Bone marrow (tissue), 2 donors: Measurements from ENCODE around the gene FRAT2.
A peak's percentile ranks its signal among the peaks of the same experiment; 100 is the strongest.
"Not testable (repeated sequence)": the region's sequence is repeated elsewhere in the genome, so short reads cannot be mapped to it uniquely, and the experiment has no call there.

Experiments
- DNase-seq, 2 donors: peaks; one replicate each; lab custom pipeline; 2025; lab: John Stamatoyannopoulos, UW

FRAT2 gene

DNA sequence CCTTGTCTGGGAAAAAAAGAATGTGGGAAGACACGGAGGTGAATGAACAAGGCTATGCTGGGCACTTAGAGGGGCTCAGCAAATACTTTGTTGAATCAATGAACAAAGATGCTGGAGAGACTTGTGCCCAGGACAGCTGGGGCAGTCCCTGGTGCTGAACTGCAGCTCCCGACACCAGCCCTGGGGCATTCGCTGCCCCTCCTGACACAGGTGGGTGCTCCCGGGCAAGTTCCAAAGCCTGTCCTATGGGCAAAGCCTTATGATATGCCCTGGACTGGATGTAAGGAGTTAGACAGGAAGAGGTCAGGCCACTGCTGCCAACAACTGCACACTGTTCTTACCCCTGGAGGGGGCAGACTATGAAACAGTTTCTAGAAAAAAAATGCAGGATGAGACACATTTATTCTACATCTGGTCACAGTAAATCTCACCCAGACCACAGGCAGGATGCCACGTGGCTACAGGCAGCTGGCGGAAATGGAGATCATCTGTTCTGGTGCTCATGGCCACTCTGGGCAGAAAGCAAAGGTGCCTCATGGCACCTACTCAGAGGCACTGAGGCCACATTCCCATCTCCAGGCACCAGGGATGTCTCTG is 21.9 kb upstream of the FRAT2 start:
- peak in 1 of 2 donors; percentile 17 for DNase-seq

DNA sequence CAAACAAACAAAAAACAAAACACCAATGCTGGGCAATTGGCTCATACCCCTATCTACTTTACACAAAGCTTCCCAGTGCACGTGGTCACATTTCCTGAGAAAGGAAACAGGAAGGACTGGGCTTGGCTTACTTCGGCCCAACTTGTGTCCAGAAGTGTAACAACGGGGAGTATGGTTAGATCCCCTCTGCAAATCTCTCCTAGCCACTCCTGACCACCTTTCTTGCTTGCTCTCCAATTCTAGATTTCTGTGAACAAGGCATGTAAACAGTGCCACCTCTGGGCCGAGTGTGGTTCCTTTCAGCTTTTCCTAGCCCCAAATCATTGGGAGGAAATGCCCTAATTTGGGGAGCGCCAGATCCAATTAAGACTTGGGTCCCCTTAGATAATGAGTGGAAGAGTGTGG is 21.0 kb upstream of the FRAT2 start:
- DNase-seq, result no peak

DNA sequence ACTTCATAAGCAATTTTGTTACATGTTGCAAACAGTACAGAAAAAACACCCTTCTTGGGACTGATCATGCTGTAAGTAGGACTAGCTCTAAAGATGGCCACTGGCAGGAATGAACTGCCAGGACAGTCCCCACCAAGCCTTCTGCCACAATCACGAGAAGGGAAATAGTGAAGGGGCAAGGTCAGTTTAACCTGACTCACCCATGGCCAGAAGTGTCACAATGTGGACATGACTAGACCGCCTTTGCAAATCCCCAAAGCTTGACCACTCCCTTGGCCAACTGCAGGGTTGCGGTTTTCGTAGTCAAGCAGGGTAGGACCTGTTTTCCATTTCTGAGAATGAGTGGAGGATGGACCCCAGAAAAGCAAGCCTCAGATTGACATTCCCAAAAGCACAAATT is 19.4 kb upstream of the FRAT2 start:
- DNase-seq, result peak in 1 of 2 donors; percentile 24

DNA sequence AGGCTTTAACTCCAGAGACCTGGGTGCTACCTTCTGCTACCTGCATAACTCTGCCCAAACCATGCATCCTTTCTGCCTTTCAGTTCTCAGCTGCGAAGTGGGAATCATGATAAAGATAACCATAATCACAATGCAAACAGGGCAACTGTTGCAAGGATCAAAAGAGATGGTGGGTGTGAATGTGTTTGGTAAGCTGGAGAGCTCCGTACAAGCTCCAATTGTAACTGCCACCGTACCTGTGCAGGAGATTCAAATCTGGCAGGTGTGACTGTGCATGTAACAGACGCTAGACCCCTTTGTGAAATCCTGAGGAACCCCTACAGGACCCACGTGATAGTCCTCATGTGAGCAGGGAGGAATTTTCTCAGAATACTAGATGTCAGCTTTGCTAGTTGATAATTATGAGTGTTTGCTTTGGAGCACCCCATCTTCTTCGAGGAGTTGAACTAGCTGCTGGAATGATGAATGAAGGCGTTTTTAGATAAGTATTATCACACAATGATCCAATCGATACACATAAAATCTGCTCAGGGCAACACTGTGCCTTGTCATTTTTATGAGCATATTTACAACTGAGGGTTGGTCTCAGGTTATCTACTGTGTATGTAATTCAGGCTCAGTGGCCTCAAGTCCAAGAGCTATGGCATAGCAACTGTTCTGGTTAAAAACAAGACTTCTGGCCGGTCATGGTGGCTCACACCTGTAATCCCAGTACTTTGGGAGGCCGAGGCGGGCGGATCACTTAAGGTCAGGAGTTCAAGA is 15.4 kb upstream of the FRAT2 start:
- DNase-seq, result no peak

DNA sequence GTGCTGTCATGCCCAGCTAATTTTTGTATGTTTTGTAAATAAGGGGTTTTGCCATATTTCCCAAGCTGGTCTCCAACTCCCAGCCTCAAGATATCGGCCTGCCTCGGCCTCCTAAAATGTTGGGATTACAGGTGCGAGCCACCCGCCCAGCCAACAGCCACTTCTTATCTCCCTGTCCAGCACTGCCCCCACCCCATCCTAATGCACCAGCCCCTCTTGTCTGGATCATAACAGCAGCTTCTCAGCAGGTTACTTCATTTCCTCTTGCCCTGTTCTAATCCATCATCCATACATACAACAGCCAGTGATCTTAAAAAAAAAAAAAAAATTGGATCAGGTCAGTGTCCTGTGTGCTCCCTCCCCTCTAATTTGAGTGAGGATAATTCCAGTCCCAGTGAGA is 12.8 kb upstream of the FRAT2 start:
- DNase-seq, result no peak

DNA sequence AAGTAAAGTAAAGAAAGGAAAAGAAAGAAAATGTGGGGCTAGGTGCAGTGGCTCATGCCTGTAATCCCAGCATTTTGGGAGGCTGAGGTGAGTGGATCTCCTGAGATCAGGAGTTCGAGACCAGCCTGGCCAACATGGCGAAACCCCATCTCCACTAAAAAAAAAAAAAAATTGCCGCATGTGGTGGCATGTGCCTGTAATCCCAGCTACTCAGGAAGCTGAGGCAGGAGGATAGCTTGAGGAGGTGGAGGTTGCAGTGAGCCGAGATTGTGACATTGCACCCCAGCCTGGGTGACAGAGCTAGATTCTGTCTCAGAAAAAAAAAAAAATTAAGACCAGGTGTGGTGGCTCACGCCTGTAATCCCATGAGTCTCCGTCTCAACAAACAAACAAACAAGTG is 9.1 kb upstream of the FRAT2 start:
- DNase-seq, result not testable (repeated sequence)

DNA sequence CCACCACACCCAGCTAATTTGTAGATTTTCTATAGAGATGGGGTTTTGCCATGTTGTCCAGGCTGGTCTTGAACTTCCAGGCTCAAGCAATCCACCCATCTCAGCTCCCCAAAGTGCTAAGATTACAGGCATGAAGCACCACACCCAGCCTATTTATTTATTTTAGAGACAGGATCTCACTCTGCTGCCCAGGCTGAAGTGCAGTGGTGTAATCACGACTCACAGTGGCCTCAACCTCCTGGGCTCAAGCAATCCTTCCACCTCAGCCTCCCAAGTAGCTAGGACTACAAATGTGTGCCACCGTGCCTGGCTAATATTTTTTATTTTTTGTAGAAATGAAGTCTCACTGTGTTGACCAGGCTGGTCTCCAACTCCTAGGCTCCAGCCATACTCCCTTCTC is 6.9 kb upstream of the FRAT2 start:
- no peak for DNase-seq

DNA sequence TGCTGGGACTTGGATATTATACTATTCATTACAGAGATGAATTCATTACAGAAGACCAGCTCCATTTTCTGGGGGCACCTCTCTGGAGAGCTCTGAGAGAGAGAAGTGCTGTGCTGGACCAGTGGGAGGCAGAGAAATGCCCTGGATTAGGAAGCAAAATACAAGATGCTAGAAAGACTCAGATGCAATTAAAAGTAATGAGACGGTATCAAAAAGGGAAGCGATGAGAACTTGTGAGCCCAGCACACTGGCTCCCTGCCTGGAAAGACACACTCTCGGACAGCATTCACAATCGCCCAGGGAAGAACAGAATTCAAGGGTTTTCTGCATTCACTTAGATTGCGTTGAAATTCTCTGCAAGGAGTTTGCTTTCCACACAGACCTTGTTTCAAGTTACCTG is 3.5 kb upstream of the FRAT2 start:
- DNase-seq, result no peak

DNA sequence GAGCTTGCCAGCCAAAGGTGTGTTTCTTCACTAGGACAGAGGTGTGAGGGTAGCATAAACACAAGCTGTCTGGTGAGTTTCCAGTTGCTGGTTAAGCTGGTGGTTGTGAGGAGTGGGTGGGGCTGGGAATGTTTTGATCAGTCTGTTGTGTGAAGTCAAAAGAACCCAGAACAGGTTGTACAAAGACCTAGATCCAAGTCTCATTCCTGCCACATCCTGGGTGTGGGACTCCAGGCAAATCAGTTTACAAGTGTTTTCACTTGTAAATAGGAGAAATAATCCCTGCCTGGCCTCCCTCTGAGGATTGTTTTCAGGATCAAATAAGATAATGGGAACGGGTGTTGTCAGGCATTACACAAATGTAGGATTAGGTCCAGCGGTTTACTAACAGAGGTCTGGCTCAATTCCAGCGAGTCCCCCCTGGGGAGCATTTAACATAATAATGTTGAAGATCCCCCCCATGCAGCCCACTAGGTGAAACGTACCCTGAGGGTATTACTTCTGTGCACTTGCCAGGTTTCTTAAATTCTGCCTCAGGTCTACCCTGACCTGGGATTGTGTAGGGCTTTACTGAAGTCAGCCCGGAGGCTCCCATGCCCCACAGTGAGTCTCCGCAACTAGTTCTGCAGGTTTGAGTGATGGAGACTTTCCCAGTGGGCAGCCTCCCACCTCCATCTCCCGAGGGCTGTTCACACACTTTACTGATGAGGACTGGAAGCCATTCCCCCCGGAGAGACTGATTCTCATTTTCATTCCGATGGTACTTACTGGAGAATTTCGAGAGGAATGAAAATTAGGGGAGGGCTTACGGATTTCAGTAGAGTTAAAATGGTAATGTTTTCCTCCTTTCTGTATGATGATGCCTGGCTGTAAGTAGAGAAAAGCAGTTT is 2.7 kb upstream of the FRAT2 start:
- no peak for DNase-seq

DNA sequence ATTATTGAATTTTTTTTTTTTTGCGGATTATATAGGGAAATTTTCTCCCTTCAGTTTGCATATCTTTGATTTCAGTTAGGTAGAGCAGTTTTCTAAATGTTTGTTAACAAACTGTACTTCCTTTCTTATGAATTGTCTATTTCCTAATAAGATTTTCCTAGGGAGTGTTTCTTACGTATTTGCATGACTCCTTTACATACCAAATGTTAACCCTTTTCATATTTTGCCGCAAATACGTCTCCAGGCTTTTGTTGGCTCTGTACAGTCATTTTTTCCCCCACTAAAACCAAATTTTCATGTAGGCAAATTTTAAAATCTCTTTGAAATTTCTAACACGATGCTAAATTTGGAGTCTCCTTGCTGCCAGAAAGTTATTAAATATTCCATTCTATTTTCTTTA is 1.9 kb upstream of the FRAT2 start:
- no peak for DNase-seq

DNA sequence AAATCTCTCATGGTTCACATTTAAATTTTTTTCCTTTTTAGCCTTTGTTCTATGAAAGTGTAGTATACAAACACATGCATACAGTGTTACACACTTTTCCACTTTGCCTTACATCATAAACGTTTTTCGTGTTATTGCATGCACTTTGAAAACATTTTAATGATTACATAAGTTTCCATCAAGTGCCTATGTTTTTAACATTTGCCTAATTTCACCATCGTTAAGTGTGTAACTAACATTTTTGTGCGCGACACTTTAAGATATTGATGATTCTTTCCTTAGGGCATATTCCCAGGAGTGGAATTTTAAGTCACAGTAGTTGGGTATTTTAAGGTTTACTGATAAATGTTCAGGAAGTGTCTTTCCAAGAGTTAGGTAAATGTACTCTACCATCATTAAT is 1.5 kb upstream of the FRAT2 start:
- DNase-seq, result no peak

DNA sequence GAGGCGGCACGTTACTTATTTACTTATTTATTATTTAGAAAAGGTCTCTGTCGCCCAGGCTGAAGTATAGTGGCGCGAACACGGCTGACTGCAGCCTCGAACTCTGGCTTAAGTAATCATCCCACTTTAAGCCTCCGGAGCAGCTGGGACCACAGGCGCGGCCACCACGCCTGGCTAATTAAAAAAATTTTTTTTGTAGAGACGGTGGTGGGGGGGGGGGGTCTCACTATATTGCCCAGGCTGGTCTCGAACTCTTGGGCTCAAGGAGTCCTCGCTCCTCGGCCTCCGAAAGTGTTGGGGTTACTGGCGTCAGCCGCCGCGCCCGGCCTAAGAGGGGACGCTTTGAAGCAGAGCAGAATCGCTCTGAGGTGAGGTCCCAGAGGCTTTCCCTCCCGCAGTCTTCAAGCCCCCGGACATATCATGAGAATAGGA is 675 bp upstream of the FRAT2 start:
- no peak for DNase-seq

DNA sequence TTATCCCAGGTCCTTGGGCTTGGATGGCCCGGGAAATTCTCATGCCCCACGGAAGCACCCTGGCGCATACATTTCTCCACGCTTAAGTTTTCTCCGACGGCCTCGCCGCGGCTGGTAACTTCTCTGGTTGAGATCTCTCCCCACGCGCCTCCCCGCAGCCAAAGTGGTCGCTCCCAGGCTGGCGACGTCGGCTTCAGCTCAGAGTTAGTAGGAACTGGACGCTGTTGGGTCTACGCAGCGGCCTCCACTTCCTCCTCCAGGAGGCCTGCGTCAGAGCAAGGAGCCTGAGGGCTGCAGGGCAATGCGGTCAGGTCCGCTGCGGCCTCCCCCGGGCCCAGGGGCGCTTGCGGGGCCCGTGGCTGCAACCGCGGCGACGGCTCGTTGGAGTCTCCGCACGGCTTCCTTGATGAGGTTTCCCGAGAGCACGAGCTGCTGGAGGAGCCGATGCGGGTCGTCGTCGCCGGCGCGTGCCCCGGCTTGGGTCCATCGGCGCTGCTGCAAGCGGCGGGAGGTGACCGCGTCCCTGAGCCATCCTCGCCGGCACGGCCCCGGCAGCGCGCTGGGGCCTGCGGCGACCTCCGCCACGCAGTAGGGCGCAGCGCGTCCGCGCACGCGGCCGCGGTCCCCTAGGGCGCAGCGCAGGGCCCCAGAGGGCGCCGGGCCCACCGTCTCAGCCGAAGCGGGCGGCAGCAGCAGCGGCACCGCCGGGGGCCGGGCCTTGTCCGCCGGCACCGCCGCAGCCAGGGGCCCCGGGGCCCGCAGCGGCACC is 744 bp downstream of the FRAT2 start:
- peak; percentile 38 to 43 for DNase-seq

DNA sequence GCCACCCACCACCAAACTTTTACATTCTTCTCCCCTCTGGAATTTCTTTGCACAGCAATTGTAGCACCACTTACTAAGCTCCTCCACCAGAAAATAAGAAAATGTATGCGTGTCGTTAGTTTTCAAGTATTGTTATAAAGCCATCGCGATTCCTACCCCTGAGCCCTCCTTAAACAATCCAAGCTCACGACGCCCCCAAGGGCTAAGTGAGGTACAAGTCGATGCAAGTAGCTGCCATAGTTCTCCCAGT is 1.3 kb downstream of the FRAT2 start:
- DNase-seq, result peak in 1 of 2 donors; percentile 43

DNA sequence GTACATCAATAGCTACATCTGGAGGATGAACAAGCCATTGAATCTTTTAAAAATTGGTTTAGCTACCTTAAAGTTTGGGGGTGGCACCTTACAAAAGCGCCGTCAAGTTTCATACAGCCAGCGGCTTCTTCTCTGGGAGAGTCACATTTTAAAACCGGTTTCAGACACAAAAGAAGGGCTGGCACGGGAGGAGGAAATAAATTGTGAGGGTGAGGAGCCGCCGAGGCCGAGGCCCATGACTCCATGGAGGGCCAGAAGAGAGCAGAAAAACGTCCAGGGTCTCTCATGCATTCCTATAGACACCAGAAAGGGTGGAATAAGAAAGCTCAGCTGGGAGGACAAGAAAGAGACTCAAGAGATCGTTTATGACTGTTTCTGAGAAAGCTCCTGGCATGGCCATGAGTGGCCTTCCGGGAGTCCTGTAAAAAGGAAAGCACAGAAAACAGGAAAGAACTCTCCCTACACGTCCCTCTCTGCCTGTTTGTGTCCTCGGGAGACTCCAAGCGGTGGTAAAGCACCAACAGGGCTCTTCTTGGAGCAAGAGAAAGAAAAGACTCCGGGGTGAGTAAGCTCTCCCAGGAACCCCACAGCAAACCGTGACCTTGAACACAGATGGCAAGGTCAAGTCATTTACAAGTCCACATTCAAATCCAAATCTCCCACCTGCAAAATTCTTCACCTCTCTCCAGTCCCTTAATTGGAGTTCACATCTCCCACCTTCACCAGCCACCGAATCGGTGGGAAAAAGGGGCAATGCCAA is 1.8 kb downstream of the FRAT2 start:
- no peak for DNase-seq

DNA sequence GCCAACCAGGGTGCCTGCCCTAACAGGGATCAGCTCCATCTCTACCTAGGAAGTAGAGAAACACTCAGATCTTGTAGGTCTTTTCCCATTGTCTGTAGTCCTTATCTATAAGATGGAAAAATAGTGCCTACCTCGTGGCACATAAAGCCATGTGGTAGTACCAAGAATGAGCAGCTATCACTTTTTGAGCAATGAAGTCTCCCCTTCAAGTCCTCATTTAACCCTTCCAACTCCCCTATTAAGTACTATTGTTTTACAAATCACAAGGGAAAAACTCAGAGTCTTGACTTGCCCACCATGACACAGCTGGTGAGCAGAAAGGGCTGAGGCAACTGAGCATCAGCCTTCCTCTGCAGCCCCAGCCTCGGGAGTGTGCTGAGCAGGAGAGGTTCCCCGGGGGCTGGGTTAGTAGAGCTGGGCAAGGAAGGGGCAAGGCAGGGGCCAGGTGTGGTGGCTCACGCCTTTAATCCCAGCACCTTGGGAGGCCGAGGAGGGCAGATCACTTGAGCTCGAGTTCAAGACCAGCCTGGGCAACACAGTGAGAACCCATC is 3.3 kb downstream of the FRAT2 start:
- no peak for DNase-seq

DNA sequence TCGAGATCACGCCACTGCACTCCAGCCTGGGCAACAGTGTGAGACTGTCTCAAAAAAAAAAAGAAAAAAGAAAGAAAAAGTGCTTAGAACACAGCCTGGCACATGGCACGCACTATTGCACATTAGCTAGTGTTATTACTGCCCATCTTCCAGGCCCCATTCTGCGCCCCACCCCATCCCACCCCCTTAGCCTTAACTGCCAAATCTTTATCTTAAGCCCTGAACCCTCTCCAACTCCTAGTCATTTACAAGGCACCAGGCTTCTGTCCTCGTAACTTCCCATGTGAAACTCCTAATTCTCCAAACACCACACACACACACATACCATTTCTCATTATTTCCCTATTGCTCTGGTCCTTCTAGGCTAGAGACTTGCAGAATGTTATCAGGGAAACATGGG is 4.8 kb downstream of the FRAT2 start:
- DNase-seq, result no peak

DNA sequence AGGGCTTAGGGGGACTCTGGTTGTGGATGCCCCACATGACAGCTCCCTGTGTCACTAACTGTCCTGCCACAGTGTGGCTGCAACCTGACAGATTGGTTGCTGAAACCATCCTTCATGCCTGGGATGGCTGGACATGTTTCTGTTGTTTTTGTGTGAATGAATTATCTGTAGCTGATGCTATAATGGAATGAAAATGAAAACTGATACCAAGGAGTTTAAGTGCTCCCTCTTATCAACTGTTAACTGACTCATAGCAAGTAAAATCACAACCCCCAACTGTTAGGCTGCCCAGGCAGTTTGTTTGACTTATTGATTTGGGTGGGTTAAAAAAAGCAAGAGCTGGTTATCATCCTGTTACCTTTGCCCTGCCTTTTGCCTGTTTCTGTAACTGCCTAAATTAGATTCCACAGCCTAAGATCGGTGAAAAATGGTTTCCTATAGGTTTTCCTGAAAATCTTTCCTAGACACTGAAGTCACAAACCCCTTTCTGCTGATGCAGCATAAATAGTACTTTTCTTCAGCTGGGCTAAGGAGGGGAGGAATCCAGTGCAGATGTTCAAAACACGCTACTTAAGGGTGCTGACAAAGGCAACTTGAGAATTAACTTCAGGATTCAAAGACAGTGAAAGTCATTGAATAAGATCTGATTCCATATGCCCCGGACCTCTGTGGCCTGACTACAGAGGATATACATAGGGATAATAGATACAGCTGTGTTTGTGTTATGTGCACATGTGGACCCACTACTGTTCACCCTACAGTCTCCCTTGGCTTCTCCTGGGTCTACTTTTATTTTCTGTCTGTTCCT is 5.7 kb downstream of the FRAT2 start:
- no peak for DNase-seq

DNA sequence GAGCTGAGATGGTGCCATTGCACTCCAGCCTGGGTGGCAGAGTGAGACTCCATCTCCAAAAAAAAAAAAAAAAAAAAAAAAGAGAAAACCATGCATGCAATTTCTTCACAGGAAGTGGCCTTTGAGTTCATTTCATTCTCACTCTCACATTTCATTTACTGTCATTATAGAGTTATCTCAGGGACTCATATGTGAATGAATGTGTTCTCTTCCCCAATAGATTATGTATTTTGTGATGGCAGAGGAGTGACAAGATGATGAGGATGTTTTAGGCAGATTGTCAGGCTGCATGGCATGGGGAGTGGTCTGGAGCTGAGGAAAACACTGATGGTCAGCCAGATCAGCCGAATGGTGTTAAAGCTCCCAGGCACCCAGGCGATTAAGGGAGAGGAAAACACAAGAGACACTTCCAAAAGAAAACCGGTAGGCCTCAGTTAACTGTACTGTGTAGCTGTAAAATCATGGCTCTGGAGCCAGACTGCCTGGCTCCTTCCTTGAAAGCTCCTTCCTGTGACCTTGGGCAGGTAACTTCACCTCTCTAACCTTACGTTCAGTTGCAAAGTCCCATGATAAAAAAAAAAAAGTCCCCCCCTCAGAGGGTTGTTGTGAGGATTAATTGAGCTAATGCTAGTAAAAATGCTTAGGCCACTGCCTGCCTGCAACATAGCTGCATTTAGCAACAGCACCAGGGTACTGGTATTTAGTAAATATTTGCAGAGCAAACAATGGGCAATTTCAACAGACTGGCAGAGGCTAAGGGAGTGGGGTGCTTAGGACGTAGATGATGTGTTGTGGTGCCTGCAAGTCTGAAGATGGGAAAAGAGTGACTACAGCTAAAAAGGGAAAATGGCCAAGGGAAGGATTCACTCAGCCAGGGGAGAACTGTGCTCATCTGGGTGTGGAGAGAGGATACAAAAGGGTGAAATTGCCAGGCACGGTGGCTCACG is 6.9 kb downstream of the FRAT2 start:
- no peak for DNase-seq
